Globus pallidus (tissue), 1 donor: ENCODE data around the gene TBC1D16.

Source experiments
- DNase-seq: peaks from one replicate; pipeline ENCODE4 v3.0.0-alpha.2; 2015; ENCODE audit warnings: low spot score

TBC1D16 gene

DNA sequence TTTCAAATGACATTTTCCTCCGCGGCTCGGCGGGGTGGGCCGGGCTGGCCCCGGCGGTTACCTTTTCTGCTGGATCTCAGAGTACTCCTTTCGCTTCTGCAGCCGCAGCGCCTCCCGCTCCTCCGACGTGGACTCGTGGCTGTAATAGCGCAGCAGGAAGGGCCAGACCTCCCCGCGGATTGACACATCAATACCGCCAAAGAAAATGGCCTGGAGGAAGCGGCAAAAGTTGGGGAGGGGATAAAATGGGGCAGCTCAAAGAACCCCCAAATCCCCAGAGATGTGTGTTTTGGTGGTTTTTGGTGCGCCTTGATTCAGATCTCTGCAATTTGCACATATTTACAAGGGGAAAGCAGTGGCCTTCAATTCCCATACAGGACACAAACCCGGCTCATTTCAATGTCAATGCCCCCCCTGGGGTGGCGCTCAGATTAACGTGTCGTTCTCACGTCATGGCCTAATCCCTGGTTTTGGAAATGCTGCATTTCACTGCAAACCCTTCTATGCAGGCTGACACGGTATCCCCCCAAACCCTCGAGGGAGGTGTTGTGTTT lies 85.9 kb downstream of the TBC1D16 start:
- DNase-seq = no peak

DNA sequence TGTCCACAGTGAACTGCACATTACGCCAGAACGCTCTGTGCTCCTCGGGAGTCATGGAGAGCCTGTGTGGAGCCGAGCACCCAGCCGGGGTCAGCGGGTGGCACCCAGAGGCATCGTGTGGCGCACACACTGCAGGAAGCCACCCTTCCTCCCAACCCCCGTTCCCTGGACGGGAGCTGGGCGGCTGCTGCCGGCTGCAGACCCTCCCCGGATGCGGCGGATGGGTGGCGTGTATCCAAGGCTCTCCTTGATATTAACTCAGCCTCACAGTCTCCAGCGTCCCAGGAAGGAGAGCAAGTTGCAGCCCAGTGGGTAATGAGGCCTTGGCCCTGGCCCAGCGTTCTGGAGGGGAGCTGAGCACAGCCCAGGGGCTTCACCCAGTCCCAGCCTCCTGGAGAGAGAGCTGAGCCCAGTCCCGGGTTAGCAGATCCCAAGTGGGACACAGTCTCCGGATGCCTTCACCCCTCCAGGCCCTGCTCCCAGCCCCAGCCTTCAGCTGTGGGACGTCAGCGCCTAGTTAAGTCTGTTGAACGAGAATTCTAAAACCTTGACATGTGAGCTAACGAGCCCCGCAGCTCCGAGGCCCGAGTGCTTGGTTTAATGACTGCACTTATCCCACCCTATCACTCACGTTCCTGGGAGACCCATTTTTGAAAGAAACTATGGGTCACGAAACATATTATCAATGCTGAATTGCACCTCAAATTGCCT lies 86.6 kb downstream of the TBC1D16 start:
- DNase-seq = no peak

DNA sequence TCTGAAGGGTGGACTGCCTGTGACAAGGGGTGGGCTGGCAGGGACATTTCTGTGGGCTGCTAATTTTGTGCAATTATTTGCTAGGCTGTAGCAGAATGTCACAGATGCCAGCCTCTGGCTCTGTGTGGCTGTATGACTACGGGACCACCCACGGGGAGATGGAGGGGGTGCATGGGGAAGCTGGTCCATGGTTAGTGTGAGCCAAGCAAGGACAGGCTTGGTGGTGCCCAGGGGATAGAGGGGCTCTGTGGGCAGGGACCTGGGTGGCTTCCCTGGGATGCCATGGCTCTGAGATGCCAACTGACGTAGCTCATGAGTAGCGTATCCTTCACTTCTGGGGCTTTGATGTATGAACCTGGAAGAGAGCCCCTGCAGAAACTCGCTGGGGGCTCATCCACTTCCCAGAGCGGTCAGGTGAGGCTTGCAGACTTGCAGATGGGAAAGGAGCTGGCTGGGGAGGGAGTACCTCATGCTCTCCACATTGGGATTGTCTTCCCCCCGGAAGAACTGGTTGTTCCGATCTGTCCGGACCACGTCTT lies 87.2 kb downstream of the TBC1D16 start:
- no peak for DNase-seq

DNA sequence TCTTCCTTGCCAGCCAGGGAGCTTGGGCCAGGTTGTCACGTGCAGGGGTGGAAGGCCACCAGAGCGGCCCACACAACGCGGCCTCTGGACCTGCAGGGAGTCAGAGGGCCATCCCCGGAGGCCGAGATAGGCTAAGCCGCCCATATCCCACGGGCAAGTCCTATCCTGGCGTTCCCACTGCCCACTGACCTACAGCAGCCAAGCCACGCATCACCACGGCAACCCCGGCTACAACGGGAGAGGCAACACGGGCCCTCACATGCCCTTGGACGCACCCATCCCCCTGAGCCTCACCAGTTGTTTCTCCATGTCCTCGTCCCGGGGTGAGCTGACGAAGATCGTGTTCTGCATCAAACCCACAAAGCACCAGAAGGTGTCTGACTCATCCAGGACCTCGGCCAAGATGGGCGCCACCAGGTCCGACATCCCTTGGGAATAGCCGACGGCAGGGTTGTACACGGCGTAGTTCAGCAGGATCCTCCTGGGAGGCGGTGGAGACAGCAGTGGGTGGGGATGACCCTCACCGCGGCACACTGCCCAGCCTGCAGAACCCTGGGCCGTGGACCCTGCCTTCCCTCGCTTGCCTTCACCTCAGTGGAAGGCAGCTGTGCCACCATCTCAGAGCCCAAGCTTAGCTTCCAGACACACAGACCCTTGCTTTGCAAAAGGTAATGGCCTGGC lies 88.2 kb downstream of the TBC1D16 start:
- no peak for DNase-seq

DNA sequence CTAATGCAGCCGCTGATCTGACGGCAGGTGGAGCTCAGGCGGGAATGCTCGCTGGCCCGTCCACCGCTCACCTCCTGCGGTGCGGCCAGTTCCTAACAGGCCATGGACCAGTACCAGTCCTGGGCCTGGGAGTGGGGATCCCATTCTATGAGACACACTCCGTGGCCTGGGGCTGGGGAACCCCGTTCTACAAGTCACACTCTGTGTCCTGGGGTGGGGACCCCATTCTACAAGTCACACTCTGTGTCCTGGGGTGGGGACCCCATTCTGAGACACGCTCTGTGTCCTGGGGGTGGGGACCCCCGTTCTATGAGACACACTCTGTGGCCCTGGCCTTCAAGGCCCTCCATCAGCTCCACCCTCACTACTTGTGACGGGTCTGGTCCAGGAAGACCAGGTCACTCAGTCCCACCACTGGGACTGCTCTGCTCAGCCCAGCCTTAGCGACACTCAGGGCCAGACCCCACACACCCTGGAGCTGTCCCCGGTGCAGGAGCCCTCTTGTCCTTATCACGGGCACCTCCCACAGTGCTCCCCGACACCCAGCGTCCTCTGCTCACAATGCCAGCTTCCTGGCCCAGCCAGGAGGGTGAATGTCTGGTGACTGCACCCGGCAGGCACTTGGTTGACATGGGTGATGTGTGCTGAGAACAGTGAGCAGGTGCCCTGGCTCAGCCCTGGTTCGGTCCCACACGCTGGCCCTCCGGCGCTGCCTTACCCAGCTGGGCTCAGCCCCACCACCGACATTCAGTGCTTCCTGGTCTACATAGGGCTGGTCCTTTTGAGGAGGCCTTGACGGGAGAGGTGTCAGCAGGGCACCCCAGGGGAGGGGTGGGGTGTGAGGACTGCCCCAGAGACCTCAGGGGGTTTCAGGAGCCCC lies 89.1 kb downstream of the TBC1D16 start:
- DNase-seq = no peak

DNA sequence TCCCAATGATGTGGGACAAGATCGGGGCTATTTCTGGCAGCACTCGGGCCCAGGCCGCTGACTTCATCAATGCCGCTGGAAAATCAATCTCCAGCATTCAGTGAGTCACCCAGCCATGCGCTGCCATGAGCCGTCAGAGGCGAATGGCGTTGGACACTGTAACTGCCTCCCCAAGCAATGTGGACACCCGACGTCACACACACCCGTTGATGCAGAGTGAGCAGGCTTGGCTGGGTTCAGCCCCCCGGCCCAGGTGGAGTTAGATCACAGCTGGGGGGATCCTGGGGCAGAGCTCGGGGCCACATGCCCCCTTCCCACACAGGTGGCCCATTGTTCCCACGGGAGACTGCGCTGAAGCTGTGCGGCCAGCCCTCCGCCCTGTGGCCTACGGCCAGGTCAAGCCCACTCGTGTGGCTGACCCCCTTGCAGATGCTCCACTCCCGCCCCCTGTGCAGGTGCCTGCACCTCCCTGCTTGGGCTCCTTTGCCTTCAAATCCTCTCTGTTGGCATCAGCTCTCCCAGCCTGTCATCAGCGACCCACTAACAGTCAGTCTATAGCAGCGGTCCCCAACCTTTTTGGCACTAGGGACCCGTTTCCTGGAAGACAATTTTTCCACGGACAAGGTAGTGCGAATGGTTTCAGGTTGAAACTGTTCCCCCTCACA lies 89.9 kb downstream of the TBC1D16 start:
- DNase-seq = no peak

DNA sequence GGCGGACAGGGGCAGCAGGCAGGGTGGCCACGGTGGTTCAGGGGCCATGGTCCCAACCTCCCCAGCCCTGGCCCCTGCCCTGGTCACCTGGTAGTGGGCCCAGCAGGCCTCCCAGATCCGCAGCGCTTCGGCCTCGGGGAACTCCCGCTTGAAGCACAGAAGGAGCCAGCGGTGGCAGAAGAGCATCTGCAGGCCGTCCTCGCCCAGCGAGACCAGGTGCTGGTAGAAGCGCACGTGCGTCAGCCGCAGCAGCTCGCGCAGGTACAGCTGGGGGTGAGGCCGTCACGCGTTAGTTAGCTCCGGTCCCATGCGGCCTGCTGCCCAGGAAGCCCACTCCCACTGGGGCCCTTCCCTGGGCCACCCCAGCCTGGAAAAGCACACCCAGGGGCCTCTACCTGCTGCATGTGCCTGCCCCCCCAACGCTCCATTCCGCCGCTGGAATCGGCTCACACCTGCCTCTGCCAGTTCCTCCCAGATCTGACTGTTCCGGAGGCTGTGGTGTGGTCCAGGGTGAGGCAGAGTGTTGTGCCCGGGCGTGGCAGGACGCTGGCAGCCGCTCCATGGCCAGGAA lies 90.8 kb downstream of the TBC1D16 start:
- DNase-seq = no peak

DNA sequence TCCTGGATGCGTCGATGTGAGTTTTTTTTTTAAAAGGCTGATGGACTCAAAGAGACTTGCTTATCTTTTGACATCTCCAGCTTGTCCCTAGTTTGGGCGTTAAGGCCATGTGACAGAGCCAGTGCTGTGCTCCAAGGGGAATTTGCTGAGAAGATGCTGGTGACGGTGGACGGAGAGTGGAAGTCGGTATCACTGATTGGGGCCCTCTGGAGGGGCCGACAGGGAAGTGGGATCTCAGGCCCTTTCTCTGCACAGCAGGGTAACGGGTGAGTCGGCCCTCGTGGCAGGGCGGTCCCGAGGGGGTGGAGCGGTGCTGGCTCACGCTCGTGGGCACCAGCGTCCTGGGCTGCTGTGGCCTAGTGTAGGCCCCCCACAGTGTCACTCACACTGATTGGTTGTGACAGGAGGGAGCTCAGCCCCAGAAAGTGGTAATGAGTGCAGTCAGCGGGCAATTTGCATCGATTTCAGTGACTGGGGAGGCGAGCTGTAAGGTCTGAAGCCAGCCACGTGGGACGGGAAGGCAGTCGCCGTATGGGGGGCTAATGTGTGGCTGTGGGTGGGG lies 91.3 kb downstream of the TBC1D16 start:
- DNase-seq = no peak

DNA sequence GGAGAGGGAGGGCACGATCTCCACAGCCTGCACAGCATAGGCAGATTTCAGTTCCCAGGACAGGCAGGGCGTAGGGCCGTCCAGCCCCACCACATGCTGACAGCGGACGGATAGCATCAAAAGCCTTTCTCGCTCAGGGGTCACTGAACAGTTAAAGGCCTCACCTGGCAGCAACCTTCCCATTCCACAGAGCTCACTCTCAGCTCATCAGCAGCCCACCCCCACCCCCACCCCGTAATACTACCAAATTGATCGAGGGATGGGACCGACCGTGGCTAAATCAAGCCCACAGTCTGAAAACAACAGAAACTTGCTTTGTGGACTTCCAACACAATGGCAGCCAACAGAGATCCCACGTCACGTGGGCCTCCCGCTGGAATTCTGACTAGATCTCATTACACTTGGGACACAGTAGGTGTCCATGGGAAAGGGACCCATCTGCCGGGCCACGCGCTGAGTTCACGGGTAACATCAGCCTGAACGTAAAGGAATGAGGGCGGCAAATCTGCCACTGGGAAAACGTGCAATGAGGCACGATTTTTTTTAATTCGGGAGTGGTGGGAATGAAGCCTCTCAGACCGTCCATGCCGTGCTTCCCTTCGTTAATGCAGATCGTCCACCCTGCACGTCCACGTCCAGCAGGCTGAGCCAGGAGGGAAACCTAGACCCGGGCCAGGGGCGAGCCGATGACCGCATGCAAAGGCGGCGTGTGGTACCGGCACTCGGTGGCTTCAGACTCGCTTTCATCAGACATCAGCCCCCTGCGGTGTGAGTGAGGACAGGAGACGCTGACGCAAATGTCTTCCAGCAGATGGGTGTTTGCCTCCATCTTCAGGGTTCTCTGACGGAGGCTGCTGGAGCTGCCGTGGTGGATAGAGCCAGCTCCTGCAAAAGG lies 92.1 kb downstream of the TBC1D16 start:
- no peak for DNase-seq

DNA sequence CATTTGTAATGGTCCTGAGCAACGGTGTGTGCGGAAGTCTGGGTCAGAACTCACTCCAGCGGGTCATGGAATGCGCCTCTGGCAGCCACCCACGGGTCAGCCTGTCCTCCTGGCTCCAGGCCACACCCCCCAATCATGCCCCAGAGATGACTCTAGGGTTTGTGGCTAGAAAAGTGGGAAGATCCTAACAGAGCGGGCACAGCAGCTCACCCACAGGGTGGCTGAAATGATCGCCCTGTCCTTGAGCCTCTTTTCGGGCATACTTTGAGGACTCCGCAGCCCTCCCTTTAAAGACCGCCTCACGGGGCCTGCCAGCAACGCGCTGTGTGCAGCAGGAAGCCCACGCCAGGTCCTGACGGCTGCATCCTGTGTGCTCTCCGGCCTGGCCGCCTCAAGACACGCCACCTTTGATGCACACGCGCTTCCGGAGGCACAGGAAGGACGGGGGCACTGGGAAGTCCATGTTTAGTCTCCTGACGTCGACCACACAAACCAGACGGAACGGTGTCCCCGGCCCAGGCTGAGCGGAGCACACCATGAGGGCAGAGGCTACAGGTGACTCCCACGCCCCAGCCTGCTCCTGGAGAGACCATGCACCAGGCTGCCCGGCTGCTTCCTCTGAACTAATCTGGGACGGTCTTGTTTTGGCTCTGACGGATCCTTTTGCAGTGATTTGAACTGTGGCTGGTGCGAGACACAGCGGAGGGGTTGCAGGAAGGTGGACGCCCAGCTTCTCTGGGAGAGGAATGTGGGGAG lies 92.9 kb downstream of the TBC1D16 start:
- DNase-seq = no peak

DNA sequence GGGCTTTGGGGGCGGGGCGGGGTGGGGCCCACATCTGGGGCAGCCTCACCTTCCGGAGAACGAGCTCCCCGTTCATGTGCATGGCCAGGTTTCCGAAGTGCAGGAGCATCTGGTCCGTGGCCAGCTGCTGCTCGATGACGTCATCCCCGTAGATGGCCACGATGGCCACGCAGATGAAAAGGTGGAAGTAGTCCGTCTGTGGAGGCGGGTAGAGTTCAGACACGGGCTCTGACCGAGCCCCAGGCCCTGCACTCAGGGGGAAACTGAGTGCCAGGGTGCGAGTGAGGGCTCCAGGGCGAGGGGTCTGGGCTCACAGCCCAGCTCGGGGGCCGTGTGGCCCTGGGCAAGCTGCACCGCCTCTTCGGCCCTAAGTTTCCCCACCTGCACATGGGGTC lies 93.7 kb downstream of the TBC1D16 start:
- no peak for DNase-seq

DNA sequence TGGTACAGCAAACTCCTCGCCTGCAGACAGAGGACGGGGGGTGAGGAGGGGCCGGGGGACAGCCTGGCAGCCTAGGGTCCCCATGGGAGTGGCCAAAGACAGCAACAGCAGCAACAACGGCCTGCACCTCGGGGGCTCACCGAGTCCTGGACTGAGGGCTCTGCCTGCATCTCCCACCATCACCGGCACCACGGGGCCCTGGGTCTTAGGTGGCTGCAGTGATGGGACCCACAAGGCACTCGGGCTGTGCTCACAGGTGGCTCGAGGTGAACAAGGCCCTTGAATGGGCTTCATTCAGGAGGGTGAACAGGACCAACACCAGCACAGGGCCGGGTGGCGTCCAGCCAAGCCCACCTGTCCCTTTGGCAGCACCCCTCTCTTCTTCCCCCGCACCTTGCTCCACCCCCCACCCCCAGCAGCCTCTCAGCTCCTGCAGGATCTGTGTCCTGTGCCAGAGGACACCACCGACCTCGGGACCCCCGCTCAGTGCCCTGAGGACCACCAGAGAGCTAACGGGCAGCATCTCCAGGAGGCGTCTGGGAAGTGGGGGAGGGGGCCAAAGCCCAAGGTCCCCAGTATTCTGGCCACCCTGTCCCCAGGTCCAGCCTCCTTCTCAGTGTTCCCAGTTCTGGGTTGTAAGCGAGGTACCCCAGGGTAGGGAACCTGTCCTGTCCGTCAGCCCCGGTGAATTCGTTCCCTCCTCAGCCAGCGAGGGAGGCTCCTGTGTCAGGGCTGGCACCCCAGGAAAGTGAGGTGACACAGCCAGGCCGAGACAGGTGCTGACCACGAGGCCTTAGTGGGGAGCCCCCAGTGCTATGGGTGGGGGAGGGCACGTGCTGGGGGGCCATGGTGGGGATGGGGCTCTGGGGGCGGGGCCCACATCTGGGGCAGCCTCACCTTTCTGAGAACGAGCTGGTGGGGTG lies 94.3 kb downstream of the TBC1D16 start:
- no peak for DNase-seq

DNA sequence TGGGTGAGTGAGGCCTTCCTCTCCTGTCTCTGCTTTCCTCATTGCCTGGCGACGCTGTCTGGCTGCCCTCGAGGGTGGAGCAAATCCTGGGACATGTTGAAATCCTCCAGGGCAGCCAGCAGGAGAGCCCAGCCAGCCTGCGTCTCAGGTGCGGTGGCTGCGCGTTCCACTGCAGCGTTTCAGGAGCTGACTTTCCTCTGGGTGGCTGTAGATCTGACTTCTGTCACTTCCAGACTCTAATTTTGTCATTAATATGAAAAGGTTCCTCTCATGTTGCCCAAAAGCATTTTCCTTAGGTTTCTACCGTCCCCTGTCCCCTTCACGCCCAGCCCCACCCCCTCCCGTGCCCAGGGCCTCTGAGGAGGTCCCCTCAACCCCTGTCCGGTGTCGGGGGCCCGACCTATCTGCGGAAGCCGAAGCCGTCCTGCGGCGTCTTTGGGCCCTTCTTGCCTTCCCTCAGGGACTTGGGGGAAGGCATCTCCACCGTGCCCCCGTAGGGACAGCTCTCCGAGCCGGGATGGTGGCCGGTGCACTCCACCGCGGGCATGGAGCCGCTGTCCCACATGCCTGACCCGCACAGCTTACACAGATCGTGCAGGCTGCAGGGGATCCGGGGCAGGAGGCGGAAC lies 95.1 kb downstream of the TBC1D16 start:
- DNase-seq = no peak

DNA sequence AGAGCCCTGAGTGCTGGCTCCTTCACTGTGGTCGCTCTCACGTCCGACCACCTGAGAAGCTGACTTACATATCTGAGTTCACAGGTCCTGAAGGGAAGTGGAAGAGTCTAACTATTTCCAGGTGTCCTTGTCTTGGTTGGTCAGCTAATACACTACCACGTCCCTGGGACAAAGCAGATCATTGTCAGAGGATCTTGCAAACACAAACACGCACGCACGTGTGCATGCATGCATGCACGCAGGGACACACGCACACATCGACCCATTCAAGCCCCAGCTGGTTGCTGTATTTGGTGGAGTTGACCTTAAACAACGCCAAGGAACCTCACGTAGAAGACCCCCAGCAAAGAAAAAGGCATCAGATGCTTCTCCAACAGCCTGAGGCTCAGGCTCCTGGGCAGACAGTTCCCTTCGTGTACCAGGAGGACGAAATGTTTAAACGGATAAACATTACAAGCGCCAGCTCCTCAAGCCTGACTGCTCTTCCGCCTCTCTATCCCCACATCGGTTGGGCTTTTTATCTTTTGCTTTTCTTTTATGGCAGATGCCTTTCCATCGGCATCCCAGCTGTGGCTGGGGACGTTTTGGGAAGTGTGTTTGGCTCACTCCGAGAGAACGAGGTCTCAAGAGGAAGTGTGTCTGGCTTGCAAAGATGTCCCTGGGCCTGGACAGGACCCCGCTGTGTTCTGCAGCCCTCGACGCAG lies 95.8 kb downstream of the TBC1D16 start:
- no peak for DNase-seq

DNA sequence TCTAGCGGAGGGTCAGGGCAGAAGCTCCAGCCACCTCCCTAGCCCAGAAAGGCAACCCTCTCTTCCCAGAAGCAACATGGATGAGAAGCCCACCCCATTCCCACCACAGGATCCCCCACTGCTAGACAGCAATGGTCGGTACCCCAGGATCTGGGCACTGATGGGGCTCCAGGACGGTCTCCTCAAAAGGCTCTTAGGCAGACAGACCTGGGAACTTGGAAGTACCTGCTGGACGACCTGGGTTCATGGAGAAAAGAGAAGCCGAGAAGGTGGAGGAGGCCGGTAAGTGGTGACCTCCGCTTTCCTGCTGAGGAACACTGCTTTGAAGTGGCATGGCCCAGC lies 96.6 kb downstream of the TBC1D16 start:
- no peak for DNase-seq

DNA sequence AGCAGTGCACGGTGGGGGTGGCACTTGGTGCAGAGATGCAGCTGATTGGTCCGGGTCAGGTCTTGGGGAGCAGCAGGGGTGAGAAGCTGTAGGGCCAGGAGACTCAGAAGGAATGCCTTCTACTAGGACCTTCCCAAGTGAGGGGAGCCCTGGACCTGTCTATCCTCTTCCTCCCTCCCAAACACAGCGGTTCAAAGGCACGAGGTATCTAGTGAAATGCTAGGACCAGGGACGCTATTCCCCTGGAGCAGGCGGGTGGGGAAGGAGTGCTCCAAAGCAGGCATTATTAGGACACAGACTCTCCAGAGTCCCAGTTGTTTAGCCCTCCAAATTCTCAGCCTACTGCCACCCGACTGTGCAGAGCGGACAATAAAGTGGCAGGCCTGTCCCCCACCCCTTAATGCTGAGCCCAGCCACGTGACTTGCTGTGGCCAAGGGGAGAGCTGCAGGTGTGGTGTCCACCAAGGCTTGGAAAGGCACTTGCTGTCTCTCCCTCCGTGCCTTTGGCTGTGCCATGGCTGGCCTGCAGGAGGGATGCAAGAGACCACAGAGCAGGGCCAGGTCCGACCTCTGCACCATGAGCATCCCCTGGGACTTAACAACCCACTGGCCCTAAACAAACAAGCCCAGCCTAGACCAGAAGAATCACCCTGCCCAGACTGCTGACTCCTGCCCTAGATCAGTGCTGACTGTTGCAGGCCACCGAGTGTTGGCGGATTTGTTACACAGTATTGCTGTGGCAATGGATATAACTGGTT lies 97.2 kb downstream of the TBC1D16 start:
- no peak for DNase-seq
